K562 (cell line): ENCODE data around the gene CCDC158. TPM values are rescaled to one million over a fixed set of nuclear protein-coding genes. Genes with fewer than 3 reads are reported as not detected.

Experiments
- ATAC-seq: fragments of 200-7000 bp; cut with Tn5 transposase; 3 replicates; pipeline ENCODE4 v1.9.1; 2020; ENCODE audit warnings: moderate library complexity
- BruUV-seq: library from RNA; stranded (reverse); fragments of 400-500 nt; replicated peaks from 2 replicates; lab custom pipeline; 2021; lab: Mats Ljungman, UMichigan
- CTCF ChIA-PET: fragments of 300-600 bp; formaldehyde crosslinking; extraction: SDS; loops from one replicate; lab custom pipeline; 2021; ENCODE audit warnings: low intra/inter-chr PET ratio; lab: Yijun Ruan, JAX
- POLR2A ChIA-PET: fragments of 300-600, 350-650 bp; sonication (Branson Sonifier 250); formaldehyde crosslinking; extraction: SDS; loops from one replicate; lab custom pipeline; 2021; ENCODE audit warnings: antibody characterized with exemption, inconsistent platforms; lab: Yijun Ruan, JAX
- DNase-seq, 4 experiments: peaks; one replicate each; pipeline versions ENCODE4 v3.0.0 to v3.0.0-alpha.2; 2011 to 2018; ENCODE audit warnings: low spot score in 3 of 4, mixed read lengths in 3 of 4; ENCODE audit errors: extremely low read depth in 1 of 4
- FAIRE-seq: peaks from 2 replicates; lab custom pipeline; 2011; peaks lifted over from hg19 to GRCh38; lab: Jason Lieb, UNC
- H2AFZ ChIP-seq: 2 replicates; pipeline ENCODE4 v1.6.0; 2011; ENCODE audit warnings: low read depth, low read length, control low read depth, inconsistent platforms
- H3K27ac ChIP-seq: fragments of 200-600 bp; 3 replicates; pipeline ENCODE4 v1.8.0; 2011; ENCODE audit warnings: low read depth, mild to moderate bottlenecking, control low read depth, inconsistent platforms, low read length, moderate library complexity, mixed read lengths; ENCODE audit errors: extremely low read depth
- H3K27me3 ChIP-seq, 2 experiments: fragments of 300-600 bp in 1 of 2; 2 replicates in 1 of 2; 3 replicates in 1 of 2; pipeline versions ENCODE4 v1.6.0 to v1.8.0; 2011; ENCODE audit warnings: inconsistent platforms in 2 of 2, low read length in 2 of 2, mild to moderate bottlenecking in 1 of 2, mixed read lengths in 1 of 2, moderate library complexity in 1 of 2; ENCODE audit not compliant: control insufficient read depth in 2 of 2, insufficient read depth in 2 of 2
- H3K36me3 ChIP-seq: fragments of 300-600 bp; 3 replicates; pipeline ENCODE4 v1.8.0; 2011; ENCODE audit warnings: mild to moderate bottlenecking, low read length, inconsistent platforms; ENCODE audit not compliant: control insufficient read depth, insufficient read depth
- H3K4me1 ChIP-seq, 2 experiments: fragments of 200-600 bp in 1 of 2; replicated peaks in 1 of 2; 2 replicates in 1 of 2; 3 replicates in 1 of 2; pipeline versions ENCODE4 v1.5.1 to v1.8.0; 2011; ENCODE audit warnings: inconsistent platforms in 2 of 2, low read length in 2 of 2, mild to moderate bottlenecking in 1 of 2, mixed read lengths in 1 of 2, moderate library complexity in 1 of 2; ENCODE audit not compliant: control insufficient read depth in 2 of 2, insufficient read depth in 2 of 2
- H3K4me2 ChIP-seq: 2 replicates; pipeline ENCODE4 v1.6.1; 2011; ENCODE audit warnings: low read length, control low read depth, inconsistent platforms, mixed read lengths; ENCODE audit not compliant: insufficient read depth
- H3K4me3 ChIP-seq: fragments of 200-600 bp; sonication (generic), shearing (Covaris generic); 2 replicates; pipeline ENCODE4 v1.5.1; 2016; ENCODE audit warnings: control low read depth, inconsistent platforms
- H3K79me2 ChIP-seq: fragments of 200-600 bp; 3 replicates; pipeline ENCODE4 v1.8.0; 2011; ENCODE audit warnings: low read length, inconsistent platforms; ENCODE audit not compliant: control insufficient read depth, insufficient read depth
- H3K9ac ChIP-seq, 2 experiments: 2 replicates each; pipeline versions ENCODE4 v1.6.0 to v1.6.1; 2011; ENCODE audit warnings: low read depth in 2 of 2, low read length in 2 of 2, control low read depth in 1 of 2, inconsistent platforms in 1 of 2, mild to moderate bottlenecking in 1 of 2, mixed read lengths in 1 of 2; ENCODE audit not compliant: insufficient read depth in 1 of 2
- H3K9me1 ChIP-seq: one replicate; pipeline ENCODE4 v1.6.0; 2011; ENCODE audit warnings: inconsistent platforms, mild to moderate bottlenecking, low read length, moderate library complexity; ENCODE audit not compliant: control insufficient read depth, insufficient read depth
- H3K9me3 ChIP-seq: replicated peaks from 2 replicates; pipeline ENCODE4 v1.5.1; 2011; ENCODE audit warnings: low read depth, low read length, inconsistent platforms; ENCODE audit not compliant: control insufficient read depth, insufficient read depth
- H4K20me1 ChIP-seq: replicated peaks from 2 replicates; pipeline ENCODE4 v1.6.1; 2011; ENCODE audit warnings: low read length, inconsistent platforms, mixed read lengths; ENCODE audit not compliant: control insufficient read depth, insufficient read depth
- HDAC3 ChIP-seq: fragments of 450-650 bp; IDR thresholded peaks from 2 replicates; pipeline ENCODE4 v1.6.1; 2018; ENCODE audit warnings: borderline replicate concordance, mild to moderate bottlenecking, moderate library complexity; ENCODE audit not compliant: partially characterized antibody
- POLR2A ChIP-seq: fragments of 450-650 bp; conservative IDR thresholded peaks from 2 replicates; pipeline ENCODE4 v1.6.1; 2016
- RB1 ChIP-seq: fragments of 450-650 bp; IDR thresholded peaks from 2 replicates; pipeline ENCODE4 v1.6.1; 2017; ENCODE audit warnings: low read depth, mild to moderate bottlenecking
- RFX1 ChIP-seq: fragments of 450-650 bp; IDR thresholded peaks from 2 replicates; pipeline ENCODE4 v1.6.1; 2016; ENCODE audit warnings: mild to moderate bottlenecking, moderate library complexity
- WGBS: fragments of 100-300 bp; shearing (Covaris generic); methylation state at CpG from one replicate; pipeline ENCODE4 v1.1.6; 2016; ENCODE audit warnings: low coverage, mixed read lengths; ENCODE audit not compliant: insufficient coverage; ENCODE audit errors: missing lambda C conversion rate; 5-methylcytosine and 5-hydroxymethylcytosine counted together
- in situ Hi-C: fragments of 300-500 bp; cut with MboI; formaldehyde crosslinking; loops from 4 replicates; pipeline ENCODE4 v1.15.0; 2018; ENCODE audit warnings: inconsistent platforms, mixed read lengths
- intact Hi-C: fragments of 100-400 bp; cut with micrococcal nuclease; formaldehyde crosslinking; loops from 2 replicates; pipeline ENCODE4 v1.14.2; 2022
- polyA plus RNA-seq, 8 experiments: library from polyadenylated mRNA; depleted of rRNA in 4 of 8; stranded (reverse) in 5 of 8; unstranded in 3 of 8; fragments of >200 nt; fragmentation: Nextera tagmentation in 2 of 8; fragmentation: Illumina TruSeq in 1 of 8; extraction: Ambion mirVana in 2 of 8; extraction: Trizol in 1 of 8; gene quantifications; 2 replicates each; pipeline versions ENCODE4 v1.2.1 to v1.2.3, GENCODE V29; 2011 to 2014; ENCODE audit warnings: inconsistent platforms in 1 of 8, missing spikeins in 1 of 8
- total RNA-seq, 7 experiments: library from RNA; depleted of rRNA in 6 of 7; stranded (reverse); fragments of >200 nt in 6 of 7; fragmentation: Illumina TruSeq in 2 of 7; extraction: Trizol in 2 of 7; gene quantifications; 2 replicates each; pipeline versions ENCODE4 v1.2.1 to v1.2.3, GENCODE V29; 2011 to 2021; ENCODE audit warnings: low replicate concordance in 1 of 7
- TF ChIP-seq, protein P1 (sequence below): fragments of 250-450 bp; sonication (Bioruptor Pico); IDR thresholded peaks from 2 replicates; pipeline ENCODE4 v1.4.0; 2020; ENCODE audit warnings: mild to moderate bottlenecking, moderate library complexity
- TF ChIP-seq, protein P2 (sequence below), 2 experiments: fragments of 450-650 bp; IDR thresholded peaks; 2 replicates each; pipeline ENCODE4 v1.6.1; 2016; ENCODE audit warnings: mild to moderate bottlenecking in 2 of 2, borderline replicate concordance in 1 of 2, low read depth in 1 of 2, moderate library complexity in 1 of 2
- TF ChIP-seq, protein P3 (sequence below): fragments of 450-650 bp; conservative IDR thresholded peaks from 2 replicates; pipeline ENCODE4 v1.6.1; 2016; ENCODE audit warnings: missing genetic modification characterization, low read depth, mild to moderate bottlenecking, missing compliant biosample characterization, moderate library complexity

Gene CCDC158
- total and polyA plus RNA-seq, 9 of the 15 experiments (the other 6 are each of a cell fraction or from before 2014, with no cell fraction given): not detected

DNA sequence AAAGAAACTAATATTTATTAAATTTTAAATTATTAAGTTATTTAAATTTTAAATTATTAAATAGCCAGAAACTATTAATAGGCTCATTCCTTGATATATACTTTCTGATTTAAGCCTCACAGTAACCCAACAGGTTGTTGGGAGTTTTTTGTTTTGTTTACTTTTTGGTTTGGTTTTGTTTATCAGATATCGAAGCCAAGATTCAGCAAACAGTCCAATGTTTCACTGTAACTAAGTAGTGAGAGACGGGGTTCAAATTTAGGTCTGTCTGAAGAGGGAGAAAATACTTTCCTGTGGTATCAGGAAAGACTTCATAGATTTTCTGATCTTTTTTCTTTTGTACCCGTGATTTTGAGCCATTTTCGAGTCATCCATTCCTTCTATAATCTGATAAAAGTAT lies 54.2 kb downstream of the CCDC158 start:
- no peaks in the 10 kb centered on the region for H3K9me1 ChIP-seq
- in situ Hi-C loops: no loop called here
- no peaks in the 10 kb centered on the region for H3K9me3 ChIP-seq
- no peak overlapping the region for H3K27ac ChIP-seq
- no peaks in the 10 kb centered on the region; a peak in 1 of 5 replicates for H3K4me1 ChIP-seq
- no peak for ATAC-seq
- H3K36me3 ChIP-seq: no peaks in the 10 kb centered on the region
- no peak for FAIRE-seq
- H3K4me2 ChIP-seq: no peak overlapping the region
- TF ChIP-seq, protein P1, sequence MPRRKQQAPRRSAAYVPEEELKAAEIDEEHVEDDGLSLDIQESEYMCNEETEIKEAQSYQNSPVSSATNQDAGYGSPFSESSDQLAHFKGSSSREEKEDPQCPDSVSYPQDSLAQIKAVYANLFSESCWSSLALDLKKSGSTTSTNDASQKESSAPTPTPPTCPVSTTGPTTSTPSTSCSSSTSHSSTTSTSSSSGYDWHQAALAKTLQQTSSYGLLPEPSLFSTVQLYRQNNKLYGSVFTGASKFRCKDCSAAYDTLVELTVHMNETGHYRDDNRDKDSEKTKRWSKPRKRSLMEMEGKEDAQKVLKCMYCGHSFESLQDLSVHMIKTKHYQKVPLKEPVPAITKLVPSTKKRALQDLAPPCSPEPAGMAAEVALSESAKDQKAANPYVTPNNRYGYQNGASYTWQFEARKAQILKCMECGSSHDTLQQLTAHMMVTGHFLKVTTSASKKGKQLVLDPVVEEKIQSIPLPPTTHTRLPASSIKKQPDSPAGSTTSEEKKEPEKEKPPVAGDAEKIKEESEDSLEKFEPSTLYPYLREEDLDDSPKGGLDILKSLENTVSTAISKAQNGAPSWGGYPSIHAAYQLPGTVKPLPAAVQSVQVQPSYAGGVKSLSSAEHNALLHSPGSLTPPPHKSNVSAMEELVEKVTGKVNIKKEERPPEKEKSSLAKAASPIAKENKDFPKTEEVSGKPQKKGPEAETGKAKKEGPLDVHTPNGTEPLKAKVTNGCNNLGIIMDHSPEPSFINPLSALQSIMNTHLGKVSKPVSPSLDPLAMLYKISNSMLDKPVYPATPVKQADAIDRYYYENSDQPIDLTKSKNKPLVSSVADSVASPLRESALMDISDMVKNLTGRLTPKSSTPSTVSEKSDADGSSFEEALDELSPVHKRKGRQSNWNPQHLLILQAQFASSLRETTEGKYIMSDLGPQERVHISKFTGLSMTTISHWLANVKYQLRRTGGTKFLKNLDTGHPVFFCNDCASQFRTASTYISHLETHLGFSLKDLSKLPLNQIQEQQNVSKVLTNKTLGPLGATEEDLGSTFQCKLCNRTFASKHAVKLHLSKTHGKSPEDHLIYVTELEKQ (CRISPR knock-in tag): no peak
- TF ChIP-seq POLR2A: no peak
- no peak for TF ChIP-seq RFX1
- TF ChIP-seq RB1: no peak
- TF ChIP-seq, protein P2, sequence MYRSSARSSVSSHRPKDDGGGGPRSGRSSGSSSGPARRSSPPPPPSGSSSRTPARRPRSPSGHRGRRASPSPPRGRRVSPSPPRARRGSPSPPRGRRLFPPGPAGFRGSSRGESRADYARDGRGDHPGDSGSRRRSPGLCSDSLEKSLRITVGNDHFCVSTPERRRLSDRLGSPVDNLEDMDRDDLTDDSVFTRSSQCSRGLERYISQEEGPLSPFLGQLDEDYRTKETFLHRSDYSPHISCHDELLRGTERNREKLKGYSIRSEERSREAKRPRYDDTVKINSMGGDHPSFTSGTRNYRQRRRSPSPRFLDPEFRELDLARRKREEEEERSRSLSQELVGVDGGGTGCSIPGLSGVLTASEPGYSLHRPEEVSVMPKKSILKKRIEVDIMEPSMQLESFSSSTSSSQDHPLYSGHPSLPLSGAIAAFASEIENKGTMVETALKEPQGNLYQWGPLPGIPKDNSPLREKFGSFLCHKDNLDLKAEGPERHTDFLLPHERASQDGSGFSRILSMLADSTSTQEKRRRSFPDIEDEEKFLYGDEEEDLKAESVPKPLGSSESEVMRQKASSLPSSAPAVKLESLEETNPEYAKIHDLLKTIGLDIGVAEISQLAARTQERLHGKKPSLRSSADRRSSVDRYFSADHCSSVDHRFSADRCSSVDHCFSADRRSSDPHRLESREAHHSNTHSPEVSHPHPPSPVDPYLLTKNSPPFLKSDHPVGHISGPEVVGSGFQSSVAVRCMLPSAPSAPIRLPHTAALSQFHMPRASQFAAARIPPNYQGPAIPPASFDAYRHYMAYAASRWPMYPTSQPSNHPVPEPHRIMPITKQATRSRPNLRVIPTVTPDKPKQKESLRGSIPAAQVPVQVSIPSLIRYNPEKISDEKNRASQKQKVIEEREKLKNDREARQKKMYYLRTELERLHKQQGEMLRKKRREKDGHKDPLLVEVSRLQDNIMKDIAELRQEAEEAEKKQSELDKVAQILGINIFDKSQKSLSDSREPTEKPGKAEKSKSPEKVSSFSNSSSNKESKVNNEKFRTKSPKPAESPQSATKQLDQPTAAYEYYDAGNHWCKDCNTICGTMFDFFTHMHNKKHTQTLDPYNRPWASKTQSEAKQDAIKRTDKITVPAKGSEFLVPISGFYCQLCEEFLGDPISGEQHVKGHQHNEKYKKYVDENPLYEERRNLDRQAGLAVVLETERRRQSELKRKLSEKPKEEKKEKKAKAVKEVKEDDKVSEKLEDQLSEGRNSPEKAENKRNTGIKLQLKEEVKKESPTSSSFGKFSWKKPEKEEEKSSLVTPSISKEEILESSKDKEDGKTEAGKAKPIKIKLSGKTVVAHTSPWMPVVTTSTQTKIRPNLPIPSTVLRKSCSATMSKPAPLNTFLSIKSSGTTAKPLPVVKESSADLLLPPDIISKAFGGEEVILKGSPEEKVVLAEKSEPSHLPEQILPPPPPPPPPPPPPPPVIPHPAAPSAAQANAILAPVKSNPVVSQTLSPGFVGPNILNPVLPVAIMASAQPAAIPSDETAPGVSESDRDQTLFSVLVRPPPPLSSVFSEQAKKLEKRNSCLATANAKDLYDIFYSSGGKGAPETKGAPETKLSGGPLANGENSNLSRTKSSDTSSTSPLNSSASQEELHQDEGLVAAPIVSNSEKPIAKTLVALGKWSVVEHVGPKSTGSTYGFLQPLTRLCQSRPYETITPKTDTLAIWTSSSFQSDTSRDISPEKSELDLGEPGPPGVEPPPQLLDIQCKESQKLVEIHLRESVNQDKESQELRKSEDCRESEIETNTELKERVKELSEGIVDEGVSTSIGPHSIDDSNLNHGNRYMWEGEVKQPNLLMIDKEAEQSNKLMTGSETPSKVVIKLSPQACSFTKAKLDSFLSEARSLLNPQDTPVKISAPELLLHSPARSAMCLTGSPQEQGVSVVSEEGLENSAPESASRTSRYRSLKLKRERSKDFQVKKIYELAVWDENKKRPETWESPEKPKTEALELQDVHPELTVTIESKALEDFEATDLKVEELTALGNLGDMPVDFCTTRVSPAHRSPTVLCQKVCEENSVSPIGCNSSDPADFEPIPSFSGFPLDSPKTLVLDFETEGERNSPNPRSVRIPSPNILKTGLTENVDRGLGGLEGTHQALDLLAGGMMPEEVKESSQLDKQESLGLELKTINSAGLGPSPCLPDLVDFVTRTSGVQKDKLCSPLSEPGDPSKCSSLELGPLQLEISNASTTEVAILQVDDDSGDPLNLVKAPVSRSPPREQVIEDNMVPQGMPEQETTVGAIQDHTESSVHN (IDR thresholded peaks at IDR 0.05; ENCODE audit: borderline replicate concordance in 1 of 2, low read depth in 1 of 2): no peak
- TF ChIP-seq, protein P3, sequence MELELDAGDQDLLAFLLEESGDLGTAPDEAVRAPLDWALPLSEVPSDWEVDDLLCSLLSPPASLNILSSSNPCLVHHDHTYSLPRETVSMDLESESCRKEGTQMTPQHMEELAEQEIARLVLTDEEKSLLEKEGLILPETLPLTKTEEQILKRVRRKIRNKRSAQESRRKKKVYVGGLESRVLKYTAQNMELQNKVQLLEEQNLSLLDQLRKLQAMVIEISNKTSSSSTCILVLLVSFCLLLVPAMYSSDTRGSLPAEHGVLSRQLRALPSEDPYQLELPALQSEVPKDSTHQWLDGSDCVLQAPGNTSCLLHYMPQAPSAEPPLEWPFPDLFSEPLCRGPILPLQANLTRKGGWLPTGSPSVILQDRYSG: no peak
- TF ChIP-seq HDAC3: no peak
- H4K20me1 ChIP-seq: no peaks in the 10 kb centered on the region
- H3K79me2 ChIP-seq: no peaks in the 10 kb centered on the region
- DNase-seq: no peak
- BruUV-seq: no TSS peak
- no peak overlapping the region for H3K9ac ChIP-seq
- H3K4me3 ChIP-seq: no peak overlapping the region
- POLR2A ChIA-PET: no interaction called here
- H3K27me3 ChIP-seq: no peaks in the 10 kb centered on the region
- WGBS: 49% methylated on average over 4 of the region's 4 CpGs
- intact Hi-C loops: no loop called here
- CTCF ChIA-PET: no interaction called here
- H2AFZ ChIP-seq: no peak overlapping the region
